ENCODE measurements around the gene NUDT7. TPM values are rescaled to one million over a fixed set of nuclear protein-coding genes. Genes with fewer than 3 reads are reported as not detected.

NUDT7 gene
- total RNA-seq, 1 donor from 2014 or later: 3.5 TPM

DNA sequence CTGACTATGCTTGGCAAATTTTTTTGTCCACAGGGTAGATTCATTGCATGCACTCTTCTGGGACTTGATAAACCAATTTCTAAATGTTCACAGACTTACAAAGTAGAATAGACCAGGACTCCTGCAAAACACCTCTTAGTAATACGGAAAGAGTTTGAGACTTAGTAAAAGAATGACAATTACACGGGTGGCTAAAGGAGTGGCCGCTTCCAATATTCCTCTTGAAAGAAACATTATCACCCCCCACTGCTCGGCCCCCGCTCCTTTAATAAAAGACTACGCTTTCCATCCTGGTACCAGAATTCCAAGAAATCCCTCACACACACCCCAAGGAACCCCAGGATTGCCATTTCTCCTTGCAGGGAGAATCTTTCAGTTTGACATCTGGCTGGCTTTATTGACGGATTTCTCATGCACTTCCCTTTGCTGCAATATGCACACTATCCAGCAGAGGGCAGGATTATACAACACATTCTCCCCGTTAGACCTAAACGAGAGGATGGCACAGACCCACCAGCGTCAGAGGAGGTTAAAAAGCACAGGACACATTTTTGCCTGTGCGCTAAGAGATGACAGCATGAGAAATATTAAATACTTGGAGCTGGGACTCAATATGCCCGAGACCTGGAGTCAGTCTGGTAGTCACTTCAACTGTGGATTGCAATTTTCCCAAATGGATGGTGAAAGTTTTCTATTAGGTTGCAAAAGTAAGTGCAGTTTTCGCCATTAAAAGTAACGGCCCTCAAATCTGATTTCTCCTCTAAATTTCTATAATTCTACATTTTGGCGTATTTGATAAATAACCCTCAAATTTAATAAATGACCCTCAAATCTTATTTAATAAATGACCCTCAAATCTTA lies 46.6 kb upstream of the NUDT7 start:
- peak overlapping the region; percentile 52 for H3K9ac ChIP-seq (ENCODE audit: low read length)
- Mint-ChIP-seq H3K27ac (ENCODE audit: unreplicated experiment) (no peak overlapping the region), H3K9me3 (ENCODE audit: unreplicated experiment) (no peaks in the 10 kb centered on the region), H3K36me3 (ENCODE audit: low read depth, unreplicated experiment) (no peaks in the 10 kb centered on the region), H3K27me3 (ENCODE audit: low read depth, unreplicated experiment) (peaks cover 6% of the 10 kb centered on the region), H3K4me3 (ENCODE audit: unreplicated experiment) (no peak overlapping the region), H3K4me1 (ENCODE audit: low read depth, unreplicated experiment) (no peaks in the 10 kb centered on the region)
- H3K4me3 ChIP-seq (ENCODE audit: insufficient read depth, low read depth, low read length): no peak overlapping the region
- TF ChIP-seq CTCF (IDR thresholded peaks at IDR 0.05; ENCODE audit: insufficient read depth, low read depth, low read length): peak; percentile 99
- no peak for TF ChIP-seq EZH2 (IDR thresholded peaks at IDR 0.05; ENCODE audit: insufficient read depth, low read length)
- peak overlapping the region; percentile 65 for H3K4me2 ChIP-seq (ENCODE audit: low read length)
- DNase-seq (ENCODE audit: low read depth): peak; percentile 52
- H2AFZ ChIP-seq (ENCODE audit: low read depth, low read length): peak overlapping the region; percentile 4
- peaks cover 9% of the 10 kb centered on the region for H3K4me1 ChIP-seq (ENCODE audit: insufficient read depth, low read length)
- no peak overlapping the region for H3K27ac ChIP-seq (ENCODE audit: low read depth, low read length)
- no peaks in the 10 kb centered on the region for H4K20me1 ChIP-seq (ENCODE audit: insufficient read depth, low read length)
- no peaks in the 10 kb centered on the region for H3K27me3 ChIP-seq (ENCODE audit: insufficient read depth, low read length)
- peak; percentile 95 for FAIRE-seq
- H3K9me3 ChIP-seq (ENCODE audit: insufficient read depth, low read depth, low read length): no peaks in the 10 kb centered on the region
- H3K36me3 ChIP-seq (ENCODE audit: insufficient read depth, low read length): no peaks in the 10 kb centered on the region
- no peaks in the 10 kb centered on the region for H3K79me2 ChIP-seq (ENCODE audit: insufficient read depth, low read length)

DNA sequence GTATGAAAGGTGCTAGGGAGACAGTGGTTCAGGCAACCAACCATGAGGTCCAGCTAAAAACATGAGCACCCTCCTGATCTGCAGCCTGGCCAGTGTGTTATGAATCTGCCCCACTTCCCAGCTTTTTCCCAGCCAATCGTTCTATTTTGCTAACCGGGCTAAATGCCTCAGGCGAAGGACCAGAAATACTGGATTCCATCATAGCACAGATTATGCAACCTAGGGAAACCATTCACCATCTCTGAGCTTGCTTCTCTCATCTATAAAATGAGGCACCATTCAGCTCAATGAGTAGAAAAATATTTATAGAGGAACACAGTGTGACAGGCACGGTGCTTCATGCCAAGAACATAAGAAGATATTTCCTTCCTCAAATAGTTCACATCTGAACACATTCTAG lies 45.2 kb upstream of the NUDT7 start:
- Mint-ChIP-seq H3K27ac (ENCODE audit: unreplicated experiment) (no peak overlapping the region), H3K9me3 (ENCODE audit: unreplicated experiment) (no peaks in the 10 kb centered on the region)
- no peak for FAIRE-seq

More for the DNA sequence above, 45.2 kb upstream of the NUDT7 start:
- Histone ChIP-seq H3K36me3 (ENCODE audit: insufficient read depth, low read length) (no peaks in the 10 kb centered on the region), H3K27ac (ENCODE audit: low read depth, low read length) (no peak overlapping the region), H3K4me1 (ENCODE audit: insufficient read depth, low read length) (peaks cover 9% of the 10 kb centered on the region), H3K79me2 (ENCODE audit: insufficient read depth, low read length) (no peaks in the 10 kb centered on the region), H3K9me3 (ENCODE audit: insufficient read depth, low read depth, low read length) (no peaks in the 10 kb centered on the region), H2AFZ (ENCODE audit: low read depth, low read length) (no peak overlapping the region), H3K4me2 (ENCODE audit: low read length) (no peak overlapping the region), H4K20me1 (ENCODE audit: insufficient read depth, low read length) (no peaks in the 10 kb centered on the region), H3K9ac (ENCODE audit: low read length) (no peak overlapping the region), H3K27me3 (ENCODE audit: insufficient read depth, low read length) (no peaks in the 10 kb centered on the region), H3K4me3 (ENCODE audit: insufficient read depth, low read depth, low read length) (no peak overlapping the region)
- H3K27me3 Mint-ChIP-seq (ENCODE audit: low read depth, unreplicated experiment): peaks cover 6% of the 10 kb centered on the region
- TF ChIP-seq EZH2 (IDR thresholded peaks at IDR 0.05; ENCODE audit: insufficient read depth, low read length) (no peak), CTCF (IDR thresholded peaks at IDR 0.05; ENCODE audit: insufficient read depth, low read depth, low read length) (no peak)
- no peaks in the 10 kb centered on the region for H3K4me1 Mint-ChIP-seq (ENCODE audit: low read depth, unreplicated experiment)
- H3K4me3 Mint-ChIP-seq (ENCODE audit: unreplicated experiment): no peak overlapping the region
- no peak for DNase-seq (ENCODE audit: low read depth)
- H3K36me3 Mint-ChIP-seq (ENCODE audit: low read depth, unreplicated experiment): no peaks in the 10 kb centered on the region

All from astrocyte (in vitro differentiated cells and primary cell).